Measurements from ENCODE around the gene MANSC1.

GRCh38 chr12:12381982-12382381 is 31.9 kb upstream of the MANSC1 start:
- no peak for TF ChIP-seq POLR2AphosphoS5 (IDR thresholded peaks at IDR 0.05; ENCODE audit: low read depth, low read length)
- TF ChIP-seq TAF1 (IDR thresholded peaks at IDR 0.05; ENCODE audit: low read depth, low read length): no peak
- TF ChIP-seq POLR2A (IDR thresholded peaks at IDR 0.05; ENCODE audit: low read depth, low read length): no peak
- no peak for TF ChIP-seq SPI1 (IDR thresholded peaks at IDR 0.05; ENCODE audit: low read depth, low read length)
- TF ChIP-seq POU2F2 (IDR thresholded peaks at IDR 0.05; ENCODE audit: low read depth, low read length): no peak
- TF ChIP-seq PAX5 (IDR thresholded peaks at IDR 0.05; ENCODE audit: insufficient read depth, low read length, severe bottlenecking): no peak

Measured in GM12891 (cell line).